GM23248 (cell line): ENCODE results near the gene FAM181B. TPM values are rescaled to one million over a fixed set of nuclear protein-coding genes. Genes with fewer than 3 reads are reported as not detected.

ENCODE experiments used
- DNase-seq: peaks from one replicate; pipeline ENCODE4 v3.0.0-alpha.2; 2015
- H2AFZ ChIP-seq: fragments of 200-600 bp; sonication (generic); 2 replicates; pipeline ENCODE4 v1.6.1; 2016; ENCODE audit warnings: antibody characterized with exemption
- H3F3A ChIP-seq: fragments of 200-600 bp; sonication (generic); 2 replicates; pipeline ENCODE4 v1.6.1; 2016; ENCODE audit warnings: mild to moderate bottlenecking, antibody characterized with exemption, mixed run types; ENCODE audit not compliant: insufficient read depth
- H3K27ac ChIP-seq: fragments of 200-600 bp; sonication (generic); 2 replicates; pipeline ENCODE4 v1.5.1; 2016; ENCODE audit warnings: mild to moderate bottlenecking
- H3K27me3 ChIP-seq: fragments of 200-600 bp; sonication (generic); replicated peaks from 2 replicates; pipeline ENCODE4 v1.6.1; 2016; ENCODE audit warnings: mild to moderate bottlenecking; ENCODE audit not compliant: insufficient read depth
- H3K36me3 ChIP-seq: fragments of 200-600 bp; sonication (generic); 2 replicates; pipeline ENCODE4 v1.6.1; 2016; ENCODE audit warnings: low read depth, mild to moderate bottlenecking
- H3K4me1 ChIP-seq: fragments of 200-600 bp; sonication (generic); 2 replicates; pipeline ENCODE4 v1.6.1; 2016; ENCODE audit warnings: mild to moderate bottlenecking; ENCODE audit not compliant: insufficient read depth
- H3K4me2 ChIP-seq: fragments of 200-600 bp; sonication (generic); one replicate; pipeline ENCODE4 v1.6.1; 2016; ENCODE audit warnings: mild to moderate bottlenecking; ENCODE audit not compliant: unreplicated experiment
- H3K4me3 ChIP-seq: fragments of 200-600 bp; sonication (generic); 2 replicates; pipeline ENCODE4 v1.5.1; 2016; ENCODE audit warnings: mild to moderate bottlenecking
- H3K79me2 ChIP-seq: fragments of 200-600 bp; sonication (generic); 2 replicates; pipeline ENCODE4 v1.6.1; 2016; ENCODE audit warnings: mild to moderate bottlenecking; ENCODE audit not compliant: insufficient read depth
- H3K9ac ChIP-seq: fragments of 200-600 bp; sonication (generic); 2 replicates; pipeline ENCODE4 v1.6.1; 2016; ENCODE audit warnings: mild to moderate bottlenecking
- H3K9me2 ChIP-seq: fragments of 200-600 bp; sonication (generic); 2 replicates; pipeline ENCODE4 v1.6.1; 2016; ENCODE audit warnings: mixed run types, mild to moderate bottlenecking, moderate library complexity; ENCODE audit not compliant: insufficient read depth
- H3K9me3 ChIP-seq: fragments of 200-600 bp; sonication (generic); one replicate; pipeline ENCODE4 v1.6.1; 2017; ENCODE audit warnings: low read depth
- H4K20me1 ChIP-seq: fragments of 200-600 bp; sonication (generic); 2 replicates; pipeline ENCODE4 v1.6.0; 2016; ENCODE audit not compliant: insufficient read depth
- EZH2 ChIP-seq: fragments of 200-600 bp; sonication (generic); IDR thresholded peaks from 2 replicates; pipeline ENCODE4 v1.6.1; 2018; ENCODE audit warnings: antibody characterized with exemption, mild to moderate bottlenecking; ENCODE audit not compliant: insufficient read depth, poor library complexity, severe bottlenecking
- EZH2phosphoT487 ChIP-seq: fragments of 200-600 bp; sonication (generic); IDR thresholded peaks from 2 replicates; pipeline ENCODE4 v1.6.1; 2018; ENCODE audit warnings: antibody characterized with exemption, moderate library complexity, mild to moderate bottlenecking, low read depth; ENCODE audit not compliant: insufficient read depth
- WGBS, 2 experiments: methylation state at CpG; one replicate each; pipeline ENCODE4 v1.1.6; 2015 to 2017; ENCODE audit warnings: low lambda C conversion rate in 2 of 2, low coverage in 1 of 2; ENCODE audit errors: missing lambda C conversion rate in 2 of 2; 5-methylcytosine and 5-hydroxymethylcytosine counted together
- in situ Hi-C: fragments of 300-500 bp; cut with MboI; formaldehyde crosslinking; loops from 2 replicates; pipeline ENCODE4 v1.15.0; 2020
- polyA plus RNA-seq: library from polyadenylated mRNA; unstranded; fragments of >200 nt; fragmentation: Nextera tagmentation; extraction: Ambion mirVana; gene quantifications from 2 replicates; pipeline ENCODE4 v1.2.1, GENCODE V29; 2016
- total RNA-seq: library from RNA; depleted of rRNA; stranded (reverse); fragments of >200 nt; shearing (Covaris generic); gene quantifications from 2 replicates; pipeline ENCODE4 v1.2.3, GENCODE V29; 2014

The FAM181B gene
- total and polyA plus RNA-seq, 2 experiments from 2014 or later = not detected

DNA sequence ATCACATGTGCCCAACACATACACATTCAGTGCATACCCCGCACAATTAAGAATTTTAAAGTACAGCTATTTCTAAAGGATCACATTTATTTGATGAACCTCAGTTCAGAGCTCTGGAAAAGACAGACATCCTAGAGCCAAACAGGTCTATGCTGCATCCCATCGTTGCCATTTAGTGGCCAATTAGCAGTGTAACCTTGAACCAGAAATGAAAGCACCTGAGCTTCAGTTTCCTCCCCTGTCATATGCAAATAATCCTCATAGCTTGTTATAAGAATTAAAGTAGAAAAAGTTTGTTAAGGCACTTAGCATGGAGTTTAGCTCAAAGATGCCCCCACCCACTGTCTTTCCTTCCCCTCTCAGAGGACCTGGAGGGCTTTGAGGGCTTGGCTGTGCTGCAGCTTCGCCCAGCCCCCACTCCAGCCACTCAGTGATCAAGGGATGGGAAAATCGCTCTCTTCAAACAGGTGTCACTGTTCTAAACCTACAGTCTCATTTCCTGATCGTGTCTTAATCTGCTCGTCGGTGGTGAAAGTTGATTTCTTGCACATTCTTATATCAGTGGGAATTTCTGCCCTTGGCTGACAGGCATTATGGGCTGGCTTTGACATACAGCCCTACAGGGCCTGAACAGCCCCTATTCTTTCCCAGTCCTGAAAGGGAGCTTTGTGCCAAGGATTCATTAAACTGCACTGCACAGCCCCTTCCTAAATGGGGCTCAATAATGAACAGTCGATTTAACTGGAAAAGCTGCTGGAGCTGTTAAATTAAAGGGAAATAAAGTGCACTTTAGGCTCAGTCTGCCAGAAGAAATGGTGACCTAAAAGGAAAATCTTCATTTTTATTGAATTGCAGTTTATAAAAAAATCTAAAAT lies 23.3 kb upstream of the FAM181B start:
- H3K36me3 ChIP-seq = no peaks in the 10 kb centered on the region
- DNase-seq = no peak
- H3K27ac ChIP-seq = no peak overlapping the region
- no peak overlapping the region for H3K4me3 ChIP-seq
- no peak overlapping the region for H3K4me2 ChIP-seq
- TF ChIP-seq EZH2 (no peak), EZH2phosphoT487 (no peak)
- no peak overlapping the region for H3K9ac ChIP-seq
- H3K4me1 ChIP-seq = no peaks in the 10 kb centered on the region
- H3K9me3 ChIP-seq = no peaks in the 10 kb centered on the region
- in situ Hi-C loops = no loop called here
- H4K20me1 ChIP-seq = no peaks in the 10 kb centered on the region
- WGBS, 2 experiments = 20 to 28% methylated on average over 8 of the region's 8 CpGs
- H3K27me3 ChIP-seq = peaks cover 23% of the 10 kb centered on the region
- H3F3A ChIP-seq = no peaks in the 10 kb centered on the region
- H2AFZ ChIP-seq = no peak overlapping the region
- H3K9me2 ChIP-seq = no peaks in the 10 kb centered on the region
- no peaks in the 10 kb centered on the region for H3K79me2 ChIP-seq

DNA sequence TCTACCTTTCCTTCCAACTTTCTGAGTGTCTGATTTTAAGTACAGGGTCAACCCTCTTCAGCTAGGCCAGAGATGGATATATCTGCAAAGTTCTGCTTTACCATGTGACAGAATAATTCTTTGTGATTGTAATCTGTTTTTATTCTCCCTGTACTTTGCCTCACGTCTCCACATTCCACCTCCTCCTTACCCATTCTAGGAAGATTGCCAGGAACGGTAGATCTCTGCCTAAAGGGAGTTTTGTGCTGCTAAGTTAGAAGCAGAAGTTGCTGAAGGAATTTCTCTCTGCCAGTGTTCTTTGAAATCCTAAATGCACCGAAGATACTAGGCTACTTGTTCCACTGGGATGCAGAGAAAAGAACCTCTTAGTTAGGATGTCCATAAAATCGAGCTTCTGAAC lies 20.7 kb upstream of the FAM181B start:
- peaks cover 23% of the 10 kb centered on the region for H3K27me3 ChIP-seq
- H3K4me1 ChIP-seq = no peaks in the 10 kb centered on the region
- in situ Hi-C loops = no loop called here
- no peak for TF ChIP-seq EZH2phosphoT487
- TF ChIP-seq EZH2 = no peak
- DNase-seq = no peak
- H3K9me3 ChIP-seq = no peaks in the 10 kb centered on the region
- H3K79me2 ChIP-seq = no peaks in the 10 kb centered on the region
- no peaks in the 10 kb centered on the region for H3F3A ChIP-seq
- no peak overlapping the region for H2AFZ ChIP-seq
- no peak overlapping the region for H3K4me2 ChIP-seq
- H3K27ac ChIP-seq = no peak overlapping the region
- H3K9me2 ChIP-seq = no peaks in the 10 kb centered on the region
- no peaks in the 10 kb centered on the region for H4K20me1 ChIP-seq
- H3K36me3 ChIP-seq = no peaks in the 10 kb centered on the region
- WGBS, 2 experiments = 3% methylated on average over 4 of the region's 4 CpGs
- H3K4me3 ChIP-seq = no peak overlapping the region
- no peak overlapping the region for H3K9ac ChIP-seq

DNA sequence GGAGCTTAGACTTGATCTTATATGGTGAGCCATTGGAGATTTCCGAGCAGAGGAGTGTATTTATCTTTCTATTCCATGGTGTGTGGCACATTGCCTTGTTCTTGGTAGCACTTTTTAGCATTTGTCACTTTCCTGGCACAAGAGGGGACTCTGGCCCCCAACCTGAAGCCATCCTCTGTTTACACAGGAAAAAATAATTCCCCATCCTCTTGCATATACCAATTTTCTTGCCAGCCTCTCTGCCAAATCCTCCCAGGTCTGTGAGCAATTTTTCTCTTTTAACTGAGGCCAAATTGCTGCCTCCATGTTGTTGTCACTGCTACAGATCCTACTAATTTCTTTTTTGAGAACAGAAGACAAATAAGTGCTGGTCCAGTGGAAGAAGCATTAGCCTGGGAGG lies 20.3 kb upstream of the FAM181B start:
- Histone ChIP-seq H3K9me2 (no peaks in the 10 kb centered on the region), H3K4me3 (no peak overlapping the region), H2AFZ (no peak overlapping the region), H4K20me1 (no peaks in the 10 kb centered on the region), H3K4me1 (no peaks in the 10 kb centered on the region), H3K9ac (no peak overlapping the region), H3F3A (no peaks in the 10 kb centered on the region), H3K27ac (no peak overlapping the region), H3K4me2 (no peak overlapping the region), H3K79me2 (no peaks in the 10 kb centered on the region), H3K27me3 (peaks cover 23% of the 10 kb centered on the region), H3K9me3 (no peaks in the 10 kb centered on the region), H3K36me3 (no peaks in the 10 kb centered on the region)
- in situ Hi-C loops = no loop called here
- DNase-seq = no peak
- no peak for TF ChIP-seq EZH2
- no peak for TF ChIP-seq EZH2phosphoT487
- WGBS, 2 experiments = 4 to 11% methylated on average over 1 of the region's 1 CpG

DNA sequence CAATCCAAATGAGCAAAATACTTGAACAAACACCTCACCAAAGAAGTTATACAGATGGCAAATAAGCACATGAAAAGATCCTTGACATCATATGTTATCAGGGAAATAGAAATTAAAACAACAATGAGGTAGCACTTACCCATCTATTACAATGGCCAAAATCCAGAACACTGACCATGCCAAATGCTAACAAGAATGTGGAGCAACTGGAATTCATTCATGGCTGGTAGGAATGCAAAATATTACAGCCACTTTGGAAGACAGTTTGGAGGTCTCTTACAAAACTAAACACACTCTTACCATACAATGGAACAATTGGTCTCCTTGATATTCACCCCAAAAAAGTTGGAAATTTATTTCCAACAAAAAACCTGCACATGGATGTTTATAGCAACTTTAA lies 19.1 kb upstream of the FAM181B start:
- no peak overlapping the region for H3K27ac ChIP-seq
- H3K9me3 ChIP-seq = no peaks in the 10 kb centered on the region
- in situ Hi-C loops = no loop called here
- no peaks in the 10 kb centered on the region for H3F3A ChIP-seq
- no peaks in the 10 kb centered on the region for H3K36me3 ChIP-seq
- H3K27me3 ChIP-seq = peaks cover 13% of the 10 kb centered on the region
- no peaks in the 10 kb centered on the region for H4K20me1 ChIP-seq
- TF ChIP-seq EZH2 = no peak
- TF ChIP-seq EZH2phosphoT487 = no peak
- no peaks in the 10 kb centered on the region for H3K9me2 ChIP-seq
- no peaks in the 10 kb centered on the region for H3K4me1 ChIP-seq
- no peaks in the 10 kb centered on the region for H3K79me2 ChIP-seq
- no peak overlapping the region for H3K4me2 ChIP-seq
- no peak overlapping the region for H3K4me3 ChIP-seq
- DNase-seq = no peak
- H2AFZ ChIP-seq = no peak overlapping the region
- no peak overlapping the region for H3K9ac ChIP-seq
